Loucy (cell line): Measurements from ENCODE around the gene NR4A2.

ENCODE experiments used
- CTCF ChIP-seq: fragments of 200-600 bp; sonication (generic); conservative IDR thresholded peaks from 2 replicates; pipeline ENCODE4 v1.5.1; 2014; ENCODE audit warnings: mild to moderate bottlenecking, antibody characterized with exemption, low read length
- EZH2phosphoT487 ChIP-seq: fragments of 200-600 bp; IDR thresholded peaks from 2 replicates; pipeline ENCODE4 v1.6.1; 2018; ENCODE audit warnings: antibody characterized with exemption, mild to moderate bottlenecking, moderate library complexity, borderline replicate concordance

GRCh38 chr2:156346731-156347130, 14.2 kb upstream of the NR4A2 start:
- TF ChIP-seq CTCF = no peak
- no peak for TF ChIP-seq EZH2phosphoT487
